Kidney (tissue), 14 donors: ENCODE measurements around the gene ADAMTS17. TPM values are rescaled to one million over a fixed set of nuclear protein-coding genes. Genes with fewer than 3 reads are reported as not detected.

ENCODE experiments used
- DNase-seq, 5 donors: peaks; one replicate each; pipeline ENCODE4 v3.0.0-alpha.2; 2013 to 2020
- FAIRE-seq: peaks from 2 replicates; lab custom pipeline; 2012; peaks lifted over from hg19 to GRCh38; lab: Jason Lieb, UNC
- H3K27ac ChIP-seq, 2 donors: one replicate each; pipeline ENCODE4 v1.7.0; 2013; ENCODE audit warnings: low read depth in 2 of 2, low read length in 2 of 2, inconsistent platforms in 1 of 2
- H3K27me3 ChIP-seq: one replicate; pipeline ENCODE4 v1.7.1; 2013; ENCODE audit warnings: low read length, inconsistent platforms; ENCODE audit not compliant: control insufficient read depth, insufficient read depth
- H3K36me3 ChIP-seq, 3 donors: one replicate each; pipeline versions ENCODE4 v1.7.0 to v1.7.1; 2013; ENCODE audit warnings: low read length in 3 of 3, control low read depth in 1 of 3, inconsistent platforms in 1 of 3; ENCODE audit not compliant: insufficient read depth in 3 of 3, control insufficient read depth in 2 of 3
- H3K4me1 ChIP-seq, 3 donors: one replicate each; pipeline versions ENCODE4 v1.7.0 to v1.7.1; 2013; ENCODE audit warnings: low read length in 3 of 3, inconsistent platforms in 1 of 3, low read depth in 1 of 3; ENCODE audit not compliant: control insufficient read depth in 2 of 3, insufficient read depth in 2 of 3
- H3K4me3 ChIP-seq, 3 donors: one replicate each; pipeline versions ENCODE4 v1.7.0 to v1.8.1; 2013; ENCODE audit warnings: low read length in 3 of 3, control low read depth in 1 of 3, inconsistent platforms in 1 of 3
- H3K9ac ChIP-seq, 3 donors: one replicate each; pipeline versions ENCODE4 v1.7.0 to v1.7.1; 2013; ENCODE audit warnings: low read length in 3 of 3, control low read depth in 1 of 3, inconsistent platforms in 1 of 3
- H3K9me3 ChIP-seq, 3 donors: one replicate each; pipeline versions ENCODE4 v1.7.0 to v1.7.1; 2013; ENCODE audit warnings: low read length in 3 of 3, control low read depth in 1 of 3, inconsistent platforms in 1 of 3; ENCODE audit not compliant: control insufficient read depth in 2 of 3, insufficient read depth in 1 of 3
- intact Hi-C: fragments of 100-400 bp; cut with DNase I; formaldehyde crosslinking; loops from one replicate; pipeline ENCODE4 v1.11.1; 2022
- polyA plus RNA-seq: library from polyadenylated mRNA; stranded (reverse); fragments of 350-450 nt; fragmentation: Illumina TruSeq; extraction: RNeasy Lipid Tissue Mini Kit (QIAGEN cat#74804); gene quantifications from one replicate; pipeline ENCODE4 v1.2.3, GENCODE V29; 2014; ENCODE audit warnings: low read depth, low replicate concordance; ENCODE audit not compliant: insufficient read depth
- total RNA-seq: library from RNA; stranded (reverse); fragmentation: NEBNext Ultra II Directional; extraction: Animal tissue kit (Norgen Biotek cat#: 25700); gene quantifications from one replicate; pipeline ENCODE4 v1.2.1, GENCODE V29; 2021
- TF ChIP-seq, protein P1 (sequence below): IDR thresholded peaks from 3 replicates; pipeline ENCODE4 v1.5.1; 2012; ENCODE audit warnings: mild to moderate bottlenecking, moderate library complexity, borderline replicate concordance; ENCODE audit not compliant: insufficient read depth; ENCODE audit errors: extremely low read depth
- donor health status: control.
- donor health status: control.
- donor health status: control.
- donor health status: control.
- donor health status: control.
- donor health status: DM: yes; HTN: yes; CAD: no.
- donor health status: Normal renal cell carcinoma (clear cell type).

ADAMTS17 gene
- total and polyA plus RNA-seq, 2 donors from 2014 or later: 1.7 to 2.2 TPM

GRCh38 chr15:100308608-100309007, 33.2 kb downstream of the ADAMTS17 start:
- H3K9me3 ChIP-seq: no peaks in the 10 kb centered on the region
- DNase-seq (no peak), FAIRE-seq (no peak)
- no peak overlapping the region for H3K4me3 ChIP-seq
- no peak overlapping the region for H3K9ac ChIP-seq
- TF ChIP-seq, protein P1, sequence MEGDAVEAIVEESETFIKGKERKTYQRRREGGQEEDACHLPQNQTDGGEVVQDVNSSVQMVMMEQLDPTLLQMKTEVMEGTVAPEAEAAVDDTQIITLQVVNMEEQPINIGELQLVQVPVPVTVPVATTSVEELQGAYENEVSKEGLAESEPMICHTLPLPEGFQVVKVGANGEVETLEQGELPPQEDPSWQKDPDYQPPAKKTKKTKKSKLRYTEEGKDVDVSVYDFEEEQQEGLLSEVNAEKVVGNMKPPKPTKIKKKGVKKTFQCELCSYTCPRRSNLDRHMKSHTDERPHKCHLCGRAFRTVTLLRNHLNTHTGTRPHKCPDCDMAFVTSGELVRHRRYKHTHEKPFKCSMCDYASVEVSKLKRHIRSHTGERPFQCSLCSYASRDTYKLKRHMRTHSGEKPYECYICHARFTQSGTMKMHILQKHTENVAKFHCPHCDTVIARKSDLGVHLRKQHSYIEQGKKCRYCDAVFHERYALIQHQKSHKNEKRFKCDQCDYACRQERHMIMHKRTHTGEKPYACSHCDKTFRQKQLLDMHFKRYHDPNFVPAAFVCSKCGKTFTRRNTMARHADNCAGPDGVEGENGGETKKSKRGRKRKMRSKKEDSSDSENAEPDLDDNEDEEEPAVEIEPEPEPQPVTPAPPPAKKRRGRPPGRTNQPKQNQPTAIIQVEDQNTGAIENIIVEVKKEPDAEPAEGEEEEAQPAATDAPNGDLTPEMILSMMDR: no peak
- intact Hi-C loops: no loop called here
- peaks cover 0 to 3% (median 0%) of the 10 kb centered on the region in 3 donors for H3K4me1 ChIP-seq
- H3K27me3 ChIP-seq: no peaks in the 10 kb centered on the region
- H3K36me3 ChIP-seq: no peaks in the 10 kb centered on the region
- no peak overlapping the region for H3K27ac ChIP-seq

DNA sequence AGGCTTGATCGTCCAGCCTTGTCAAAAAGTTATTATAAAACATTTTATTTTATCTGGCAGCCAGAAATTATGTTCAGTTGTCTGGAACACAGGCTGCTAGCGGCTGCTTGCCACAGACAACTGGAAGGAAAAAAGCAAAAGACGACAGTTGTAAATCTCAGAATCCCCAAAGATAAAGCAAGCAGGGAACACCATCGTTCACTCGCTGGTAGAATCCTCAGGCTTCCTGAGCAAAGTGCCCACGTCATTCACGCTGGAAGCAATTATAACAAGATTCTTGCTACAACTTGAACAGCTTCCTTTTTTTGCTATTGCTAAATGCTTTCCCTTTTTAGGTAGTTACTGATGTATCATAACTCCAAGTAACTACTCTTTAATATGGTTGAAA, 33.6 kb downstream of the ADAMTS17 start:
- Histone ChIP-seq H3K9me3 (no peaks in the 10 kb centered on the region), H3K4me3 (no peak overlapping the region), H3K27me3 (no peaks in the 10 kb centered on the region), H3K36me3 (no peaks in the 10 kb centered on the region), H3K9ac (no peak overlapping the region), H3K4me1 (peaks cover 0 to 3% (median 0%) of the 10 kb centered on the region in 3 donors), H3K27ac (no peak overlapping the region)
- TF ChIP-seq, protein P1: no peak
- FAIRE-seq (no peak), DNase-seq (no peak)
- intact Hi-C loops: no loop called here

DNA sequence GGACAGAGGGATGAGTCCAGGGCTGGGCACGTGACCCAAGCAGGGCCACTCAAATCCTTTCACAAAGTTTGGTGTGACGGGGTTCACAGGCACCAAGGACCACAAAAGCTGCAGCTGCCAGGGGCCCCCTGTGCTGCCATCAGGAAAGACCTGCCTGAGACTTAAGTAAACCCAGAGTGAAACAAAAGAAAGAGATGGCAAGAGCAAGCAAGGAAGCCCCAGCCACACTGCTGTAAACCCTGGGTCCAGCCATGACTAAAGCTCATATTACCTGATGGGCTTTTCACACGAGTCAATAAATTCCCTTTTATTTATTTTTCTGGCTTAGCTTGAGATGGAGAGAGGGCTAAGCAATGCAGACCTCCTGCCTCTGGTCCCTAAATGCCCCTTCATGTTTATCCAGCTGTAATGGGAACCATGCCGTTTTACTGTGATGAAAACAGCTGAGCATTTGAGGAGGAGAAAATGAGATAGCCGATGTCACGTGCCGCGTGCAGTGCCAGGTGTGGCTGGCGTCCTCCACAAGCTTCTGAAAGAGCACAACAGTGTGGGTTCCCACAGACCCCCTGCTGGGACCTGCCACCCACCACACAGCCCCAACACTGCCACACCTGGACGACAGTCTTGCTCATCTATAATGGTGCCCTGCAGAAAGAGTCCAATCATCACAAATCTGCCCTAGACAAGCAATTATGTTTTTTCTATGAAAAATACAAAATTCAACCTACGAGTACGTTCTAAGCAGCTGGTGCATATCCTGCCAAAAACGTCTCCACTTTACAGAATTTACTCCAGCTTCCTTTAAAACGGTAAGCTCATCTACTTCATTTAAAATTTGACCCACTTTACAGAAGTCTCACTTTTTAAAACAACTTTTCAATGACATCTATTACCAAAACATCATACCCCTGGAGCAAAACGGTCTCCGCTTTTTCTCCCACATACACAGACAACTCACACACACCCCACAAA, 34.2 kb downstream of the ADAMTS17 start:
- Histone ChIP-seq H3K9ac (no peak overlapping the region), H3K27me3 (no peaks in the 10 kb centered on the region), H3K4me1 (peaks cover 0 to 3% (median 0%) of the 10 kb centered on the region in 3 donors), H3K36me3 (no peaks in the 10 kb centered on the region), H3K4me3 (no peak overlapping the region), H3K27ac (no peak overlapping the region), H3K9me3 (no peaks in the 10 kb centered on the region)
- TF ChIP-seq, protein P1: no peak
- intact Hi-C loops: no loop called here
- FAIRE-seq (no peak), DNase-seq (peak in 2 of 5 donors; percentile 36 to 37)
